Measurements from ENCODE around the gene CMIP. TPM values are rescaled to one million over a fixed set of nuclear protein-coding genes. Genes with fewer than 3 reads are reported as not detected.

The CMIP gene
- total RNA-seq, 1 experiment from 2014 or later = 48.2 TPM

DNA sequence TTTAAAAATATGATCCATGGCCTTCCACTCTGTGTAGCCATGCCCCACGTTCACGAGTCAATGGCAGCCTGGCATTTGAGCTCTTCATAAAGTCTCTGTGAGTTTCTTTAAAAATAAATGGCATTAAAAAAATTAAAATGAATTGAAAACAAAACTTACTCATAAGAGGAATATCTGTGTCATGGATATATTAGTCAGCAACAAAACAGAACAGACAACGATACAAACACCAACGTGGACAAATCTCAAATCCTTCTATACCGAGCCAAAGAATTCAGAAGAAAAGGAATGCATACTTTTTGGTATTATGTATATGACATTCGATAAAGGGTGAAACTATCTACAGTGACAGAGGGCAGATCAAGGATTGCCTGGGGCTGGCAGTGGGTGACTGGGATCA is 8.2 kb upstream of the CMIP start:
- no peak overlapping the region for H2BK5ac ChIP-seq (ENCODE audit: insufficient read length, low read length)
- H3K27me3 Mint-ChIP-seq (ENCODE audit: low read depth) = peaks cover 19% of the 10 kb centered on the region
- H2BK120ac ChIP-seq (ENCODE audit: low read depth, low read length, poor library complexity, severe bottlenecking) = no peak overlapping the region
- no peaks in the 10 kb centered on the region for H3K9me3 Mint-ChIP-seq
- no peak overlapping the region for H3K27ac Mint-ChIP-seq
- H3K4me1 ChIP-seq (ENCODE audit: insufficient read depth, low read length) = no peaks in the 10 kb centered on the region; the same call in 1 of the 2 replicates
- no peaks in the 10 kb centered on the region for H3K79me1 ChIP-seq (ENCODE audit: insufficient read depth, low read depth, low read length, poor library complexity, severe bottlenecking)
- no peak overlapping the region for H3K56ac ChIP-seq (ENCODE audit: insufficient read length, low read depth, low read length)
- H3K4ac ChIP-seq (ENCODE audit: low read depth, low read length) = no peak overlapping the region
- H3K14ac ChIP-seq (ENCODE audit: insufficient read depth, low read length) = no peak overlapping the region
- no peaks in the 10 kb centered on the region for H3K23me2 ChIP-seq (ENCODE audit: insufficient read length, low read depth, low read length, poor library complexity, severe bottlenecking)
- H3K4me3 Mint-ChIP-seq = no peak overlapping the region
- H2AK5ac ChIP-seq (ENCODE audit: insufficient read length, low read length) = no peak overlapping the region
- no peaks in the 10 kb centered on the region for H3K9me3 ChIP-seq (ENCODE audit: control insufficient read depth, low read depth, low read length)
- no peaks in the 10 kb centered on the region for H4K20me1 ChIP-seq (ENCODE audit: control insufficient read depth, insufficient read depth, insufficient read length)
- no peak overlapping the region for H4K8ac ChIP-seq (replicated peaks; ENCODE audit: insufficient read length, low read depth, low read length)
- no peak overlapping the region for H3K23ac ChIP-seq (ENCODE audit: insufficient read length, low read depth, low read length)
- WGBS (ENCODE audit: extremely low coverage, insufficient read length, low lambda C conversion rate) = no CpG with 5 or more reads among the region's 6 CpGs
- no peak overlapping the region for H4K91ac ChIP-seq (ENCODE audit: insufficient read length, low read depth, low read length)
- H3K27ac ChIP-seq (ENCODE audit: insufficient read length, low read depth, low read length) = no peak overlapping the region
- H3K4me1 Mint-ChIP-seq = peaks cover 15 to 17% of the 10 kb centered on the region in 2 experiments
- no peak overlapping the region for H2AFZ ChIP-seq (ENCODE audit: low read length)
- H3K4me2 ChIP-seq (ENCODE audit: insufficient read depth, insufficient read length, low read length) = no peak overlapping the region
- H3K9ac ChIP-seq (ENCODE audit: extremely low read depth, insufficient read length, low read length) = no peak overlapping the region
- H2BK15ac ChIP-seq (ENCODE audit: low read depth, low read length) = no peak overlapping the region
- DNase-seq = no peak
- H2BK20ac ChIP-seq (ENCODE audit: low read depth, low read length, poor library complexity, severe bottlenecking) = no peak overlapping the region
- no peak for TF ChIP-seq CTCF (conservative IDR thresholded peaks at IDR 0.05)
- H2BK12ac ChIP-seq (ENCODE audit: insufficient read length, low read depth, low read length) = no peak overlapping the region
- H3K36me3 Mint-ChIP-seq (ENCODE audit: insufficient read depth in 1 of 3, low read depth in 3 of 3) = no peaks in the 10 kb centered on the region
- no peak overlapping the region for H4K5ac ChIP-seq (ENCODE audit: insufficient read length, low read depth, low read length)
- H3K18ac ChIP-seq (ENCODE audit: insufficient read length, low read depth, low read length) = no peak overlapping the region
- no peaks in the 10 kb centered on the region for H3K79me2 ChIP-seq (ENCODE audit: insufficient read depth, low read length)
- H3T11ph ChIP-seq (ENCODE audit: low read length) = no peak overlapping the region
- H3K27me3 ChIP-seq (ENCODE audit: insufficient read depth, low read length) = no peaks in the 10 kb centered on the region

All from H9 (cell line).